GM12875 (cell line): Measurements from ENCODE around the gene RNPEPL1.

Experiments
- H3K4me3 ChIP-seq: one replicate; pipeline ENCODE4 v1.5.1; 2011; ENCODE audit warnings: low read depth, low read length, control low read depth
- TF ChIP-seq, protein P1 (sequence below): IDR thresholded peaks from 2 replicates; pipeline ENCODE4 v1.5.1; 2011; ENCODE audit warnings: low read depth, mild to moderate bottlenecking, control low read depth, inconsistent platforms, low read length, moderate library complexity, borderline replicate concordance; ENCODE audit not compliant: insufficient read depth

The RNPEPL1 gene

DNA sequence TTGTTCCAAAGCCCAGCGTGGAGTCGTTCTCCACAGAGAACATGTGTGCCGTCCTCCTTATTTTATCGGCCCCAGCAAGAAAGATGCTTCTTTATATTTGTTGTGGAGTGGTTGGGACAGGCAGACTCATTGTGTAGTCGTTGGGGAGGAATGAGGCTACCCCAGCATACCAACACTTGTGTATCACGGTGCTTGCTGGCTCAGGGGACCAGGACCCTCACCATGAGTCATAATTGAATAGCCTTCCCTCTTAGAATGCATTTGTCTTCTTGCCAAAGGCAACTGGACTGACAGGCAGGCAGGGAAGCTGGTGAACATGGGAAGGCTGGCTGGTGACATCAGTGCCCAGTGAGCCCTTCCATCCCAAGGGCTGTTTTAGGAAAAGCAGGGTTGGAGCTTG is 22.9 kb downstream of the RNPEPL1 start:
- H3K4me3 ChIP-seq, result no peak overlapping the region
- TF ChIP-seq, protein P1, sequence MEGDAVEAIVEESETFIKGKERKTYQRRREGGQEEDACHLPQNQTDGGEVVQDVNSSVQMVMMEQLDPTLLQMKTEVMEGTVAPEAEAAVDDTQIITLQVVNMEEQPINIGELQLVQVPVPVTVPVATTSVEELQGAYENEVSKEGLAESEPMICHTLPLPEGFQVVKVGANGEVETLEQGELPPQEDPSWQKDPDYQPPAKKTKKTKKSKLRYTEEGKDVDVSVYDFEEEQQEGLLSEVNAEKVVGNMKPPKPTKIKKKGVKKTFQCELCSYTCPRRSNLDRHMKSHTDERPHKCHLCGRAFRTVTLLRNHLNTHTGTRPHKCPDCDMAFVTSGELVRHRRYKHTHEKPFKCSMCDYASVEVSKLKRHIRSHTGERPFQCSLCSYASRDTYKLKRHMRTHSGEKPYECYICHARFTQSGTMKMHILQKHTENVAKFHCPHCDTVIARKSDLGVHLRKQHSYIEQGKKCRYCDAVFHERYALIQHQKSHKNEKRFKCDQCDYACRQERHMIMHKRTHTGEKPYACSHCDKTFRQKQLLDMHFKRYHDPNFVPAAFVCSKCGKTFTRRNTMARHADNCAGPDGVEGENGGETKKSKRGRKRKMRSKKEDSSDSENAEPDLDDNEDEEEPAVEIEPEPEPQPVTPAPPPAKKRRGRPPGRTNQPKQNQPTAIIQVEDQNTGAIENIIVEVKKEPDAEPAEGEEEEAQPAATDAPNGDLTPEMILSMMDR, result no peak

DNA sequence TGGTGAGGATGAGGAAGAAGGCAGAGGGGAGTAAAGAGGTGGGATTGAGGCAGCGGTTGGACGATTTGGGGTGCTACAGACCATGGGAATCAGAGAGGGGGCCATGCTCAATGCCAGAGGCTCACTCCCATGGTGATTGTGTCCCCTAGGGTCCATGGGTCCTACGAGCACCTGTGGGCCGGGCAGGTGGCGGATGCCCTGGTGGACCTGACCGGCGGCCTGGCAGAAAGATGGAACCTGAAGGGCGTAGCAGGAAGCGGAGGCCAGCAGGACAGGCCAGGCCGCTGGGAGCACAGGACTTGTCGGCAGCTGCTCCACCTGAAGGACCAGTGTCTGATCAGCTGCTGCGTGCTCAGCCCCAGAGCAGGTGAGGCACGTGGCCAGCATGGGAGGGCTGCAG is 23.5 kb downstream of the RNPEPL1 start:
- TF ChIP-seq, protein P1, result no peak
- no peak overlapping the region for H3K4me3 ChIP-seq

DNA sequence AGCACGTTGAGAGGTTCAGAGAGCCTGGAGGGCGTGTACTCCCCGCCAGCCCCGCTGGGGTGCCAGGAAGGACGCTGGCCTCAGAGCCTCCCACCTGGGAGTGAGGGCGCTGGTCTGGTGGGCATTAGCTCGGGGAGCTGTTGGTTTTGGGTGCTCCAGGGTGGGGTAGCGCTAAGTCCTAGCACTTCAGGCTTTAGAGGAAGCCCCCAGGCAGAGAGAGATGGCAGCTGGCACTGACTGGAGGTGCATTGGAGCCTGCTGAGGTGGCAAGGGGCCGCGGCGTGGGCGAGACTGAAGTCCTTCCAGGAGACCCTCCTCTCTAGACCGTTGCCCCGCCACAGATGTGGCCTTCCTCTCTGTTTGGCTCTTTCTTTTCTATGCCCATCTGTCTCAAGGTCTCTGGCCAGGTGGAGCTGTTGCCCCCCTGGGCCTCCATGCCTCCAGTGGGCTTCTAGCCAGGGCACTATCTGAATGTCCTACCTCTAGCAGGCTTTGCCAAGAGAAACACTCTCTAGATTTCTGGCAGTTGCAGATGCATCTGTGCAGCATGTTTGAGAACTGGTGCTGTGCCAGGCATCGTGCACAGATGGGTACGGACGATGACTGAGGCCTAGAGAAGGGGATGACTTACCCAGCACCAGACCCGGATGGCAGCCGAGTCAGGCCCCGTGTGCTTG is 24.9 kb downstream of the RNPEPL1 start:
- no peak overlapping the region for H3K4me3 ChIP-seq
- TF ChIP-seq, protein P1, result no peak

DNA sequence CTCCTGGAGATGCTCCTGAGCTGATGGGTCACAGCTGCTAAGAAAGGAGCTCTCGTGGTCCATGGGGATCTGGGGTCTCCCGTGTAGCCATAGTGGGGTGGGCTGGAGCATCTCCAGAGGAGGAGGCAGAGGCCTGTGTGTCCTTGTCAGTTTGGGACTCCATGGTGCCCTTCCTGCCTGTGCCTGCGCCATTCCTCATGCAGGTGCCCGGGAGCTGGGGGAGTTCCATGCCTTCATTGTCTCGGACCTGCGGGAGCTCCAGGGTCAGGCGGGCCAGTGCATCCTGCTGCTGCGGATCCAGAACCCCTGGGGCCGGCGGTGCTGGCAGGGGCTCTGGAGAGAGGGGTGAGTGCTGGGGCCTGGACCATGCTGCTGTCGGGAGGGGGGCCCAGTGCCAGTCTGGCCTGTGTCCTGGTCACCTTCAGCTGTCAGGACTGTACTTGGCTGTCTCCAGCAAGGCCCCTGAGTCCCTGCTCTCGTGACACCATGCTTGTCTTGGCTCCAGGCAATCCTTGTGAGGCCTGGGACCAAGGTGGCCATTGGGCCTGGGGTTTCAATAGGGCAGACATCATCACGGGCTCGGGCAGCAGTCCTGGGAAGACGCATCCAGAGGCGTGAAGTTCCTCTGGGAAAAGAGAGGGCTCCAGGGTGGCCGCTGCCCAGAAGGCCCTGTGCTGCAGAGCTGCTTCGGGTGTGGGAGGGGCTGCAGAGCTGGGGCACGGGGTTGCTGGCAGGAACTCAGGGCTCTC is 25.6 kb downstream of the RNPEPL1 start:
- TF ChIP-seq, protein P1, result no peak

DNA sequence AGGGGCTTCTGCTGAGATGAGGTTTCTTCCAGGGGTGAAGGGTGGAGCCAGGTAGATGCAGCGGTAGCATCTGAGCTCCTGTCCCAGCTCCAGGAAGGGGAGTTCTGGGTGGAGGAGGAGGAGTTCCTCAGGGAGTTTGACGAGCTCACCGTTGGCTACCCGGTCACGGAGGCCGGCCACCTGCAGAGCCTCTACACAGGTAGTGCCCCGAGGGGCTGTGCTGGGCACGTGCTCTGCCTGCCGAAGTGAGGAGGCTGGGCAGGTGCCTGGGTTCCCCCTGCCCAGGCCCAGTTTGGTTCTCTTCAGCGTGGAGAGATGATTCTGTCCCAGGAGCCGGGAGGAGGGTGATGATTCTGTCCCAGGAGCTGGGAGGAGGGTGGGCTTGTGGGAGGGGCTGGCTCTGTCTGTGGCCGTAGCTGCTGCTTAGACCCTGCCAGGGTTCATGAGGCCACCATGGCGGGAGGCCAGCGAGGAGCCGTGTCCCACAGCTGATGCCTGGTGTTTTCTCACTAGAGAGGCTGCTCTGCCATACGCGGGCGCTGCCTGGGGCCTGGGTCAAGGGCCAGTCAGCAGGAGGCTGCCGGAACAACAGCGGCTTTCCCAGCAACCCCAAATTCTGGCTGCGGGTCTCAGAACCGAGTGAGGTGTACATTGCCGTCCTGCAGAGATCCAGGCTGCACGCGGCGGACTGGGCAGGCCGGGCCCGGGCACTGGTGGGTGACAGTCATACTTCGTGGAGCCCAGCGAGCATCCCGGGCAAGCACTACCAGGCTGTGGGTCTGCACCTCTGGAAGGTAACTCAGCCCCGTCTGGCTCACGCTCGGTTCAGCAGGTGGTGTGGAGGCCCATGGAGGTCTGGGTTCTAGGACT is 26.5 kb downstream of the RNPEPL1 start:
- no peak overlapping the region for H3K4me3 ChIP-seq
- TF ChIP-seq, protein P1, result no peak

More for the DNA sequence above, 25.6 kb downstream of the RNPEPL1 start:
- H3K4me3 ChIP-seq, result no peak overlapping the region

DNA sequence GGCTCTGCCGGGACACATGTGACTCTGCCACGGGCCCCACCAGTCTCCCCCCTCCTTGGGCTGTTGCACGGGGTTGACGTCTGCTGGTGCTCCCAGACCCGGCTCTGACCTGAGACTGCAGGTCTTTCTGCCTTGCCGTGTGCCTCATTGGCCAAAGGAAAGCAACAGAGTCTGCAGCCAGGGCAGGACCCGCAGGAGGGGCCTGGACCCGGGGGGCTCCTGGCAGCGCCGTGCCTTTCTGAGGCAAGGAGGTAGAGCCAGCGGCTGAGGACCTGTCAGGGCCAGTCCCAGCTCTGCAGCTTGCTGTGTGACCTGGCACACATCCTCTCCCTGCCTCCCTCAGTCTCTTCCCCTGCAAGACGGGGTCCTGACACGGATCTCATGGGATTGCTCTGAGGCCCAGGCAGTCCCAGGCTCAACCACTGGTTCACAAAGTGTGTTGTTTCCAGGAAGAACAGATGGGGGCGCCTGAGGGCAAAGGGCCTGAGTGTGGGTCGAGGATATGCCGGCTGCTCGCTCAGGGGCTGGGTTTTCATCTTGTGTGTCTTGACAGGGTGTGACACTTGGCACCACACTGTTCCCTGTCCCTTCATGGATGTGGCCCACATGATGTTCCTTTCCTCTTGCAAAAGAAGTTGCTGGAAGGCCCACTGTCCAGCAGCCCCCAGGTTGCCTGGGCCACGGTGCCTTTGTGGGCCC is 27.2 kb downstream of the RNPEPL1 start:
- H3K4me3 ChIP-seq, result no peak overlapping the region
- TF ChIP-seq, protein P1, result peak; percentile 58
